GM20431 (cell line): Measurements from ENCODE around the gene ENDOV.

ENCODE experiments used
- in situ Hi-C: fragments of 300-500 bp; cut with MseI, MboI; formaldehyde crosslinking; loops from one replicate; pipeline ENCODE4 v1.15.0; 2020; ENCODE audit warnings: low sequenced_read_pairs; ENCODE audit not compliant: unreplicated experiment

ENDOV gene

GRCh38 chr17:80459234-80459633, 44.3 kb downstream of the ENDOV start:
- in situ Hi-C loops = no loop called here

- in situ Hi-C loops = no loop called here
Observed at GRCh38 chr17:80460429-80460834, 45.5 kb downstream of the ENDOV start.

- in situ Hi-C loops = no loop called here
Observed at GRCh38 chr17:80461528-80462160, 46.7 kb downstream of the ENDOV start.

GRCh38 chr17:80463784-80464400, 48.9 kb downstream of the ENDOV start:
- in situ Hi-C loops = no loop called here

GRCh38 chr17:80464486-80464885, 49.5 kb downstream of the ENDOV start:
- in situ Hi-C loops = no loop called here

- in situ Hi-C loops = no loop called here
Observed at GRCh38 chr17:80465327-80465974, 50.5 kb downstream of the ENDOV start.

GRCh38 chr17:80466188-80466705, 51.3 kb downstream of the ENDOV start:
- in situ Hi-C loops = no loop called here

GRCh38 chr17:80468242-80468641, 53.3 kb downstream of the ENDOV start:
- in situ Hi-C loops = no loop called here

- in situ Hi-C loops = no loop called here
Observed at GRCh38 chr17:80468781-80469493, 54.0 kb downstream of the ENDOV start.

GRCh38 chr17:80469667-80470066, 54.7 kb downstream of the ENDOV start:
- in situ Hi-C loops = no loop called here

GRCh38 chr17:80470603-80471002, 55.6 kb downstream of the ENDOV start:
- in situ Hi-C loops = no loop called here

GRCh38 chr17:80471922-80472321, 57.0 kb downstream of the ENDOV start:
- in situ Hi-C loops = no loop called here

GRCh38 chr17:80472996-80473395, 58.0 kb downstream of the ENDOV start:
- in situ Hi-C loops = no loop called here

- in situ Hi-C loops = no loop called here
Observed at GRCh38 chr17:80473701-80474100, 58.7 kb downstream of the ENDOV start.

- in situ Hi-C loops = no loop called here
Observed at GRCh38 chr17:80474231-80474960, 59.4 kb downstream of the ENDOV start.

GRCh38 chr17:80474961-80475909, 60.3 kb downstream of the ENDOV start:
- in situ Hi-C loops = no loop called here

- in situ Hi-C loops = no loop called here
Observed at GRCh38 chr17:80475910-80476876, 61.2 kb downstream of the ENDOV start, which contains the start of gene NPTX1. Gene NPTX1 (minus strand): TSS chr17:80476607. CDS start chr17:80476446, 161 bp downstream.
